ENCODE measurements around the gene PDLIM5.
"Not testable (repeated sequence)": the region's sequence is repeated elsewhere in the genome, so short reads cannot be mapped to it uniquely, and the experiment has no call there.

PDLIM5 gene

GRCh38 chr4:94463771-94464170, 12.0 kb downstream of the PDLIM5 start:
- DNase-seq = no peak

- DNase-seq = no peak
Observed at GRCh38 chr4:94466371-94466770, 14.6 kb downstream of the PDLIM5 start.

- no peak for DNase-seq
Observed at GRCh38 chr4:94466923-94467322, 15.2 kb downstream of the PDLIM5 start.

- no peak for DNase-seq
Observed at GRCh38 chr4:94468093-94468769, 16.5 kb downstream of the PDLIM5 start.

GRCh38 chr4:94469221-94469784, 17.6 kb downstream of the PDLIM5 start:
- DNase-seq = no peak

- DNase-seq = no peak
Observed at GRCh38 chr4:94470132-94470531, 18.4 kb downstream of the PDLIM5 start.

- DNase-seq = not testable (repeated sequence)
Observed at GRCh38 chr4:94470782-94471181, 19.0 kb downstream of the PDLIM5 start.

GRCh38 chr4:94472056-94472826, 20.5 kb downstream of the PDLIM5 start:
- DNase-seq = no peak

GRCh38 chr4:94475050-94475449, 23.3 kb downstream of the PDLIM5 start:
- DNase-seq = no peak

- DNase-seq = no peak
Observed at GRCh38 chr4:94475794-94476193, 24.1 kb downstream of the PDLIM5 start.

- no peak for DNase-seq
Observed at GRCh38 chr4:94477227-94477626, 25.5 kb downstream of the PDLIM5 start.

- not testable (repeated sequence) for DNase-seq
Observed at GRCh38 chr4:94478805-94479204, 27.1 kb downstream of the PDLIM5 start.

- no peak for DNase-seq
Observed at GRCh38 chr4:94479358-94480141, 27.8 kb downstream of the PDLIM5 start.

GRCh38 chr4:94480362-94480951, 28.7 kb downstream of the PDLIM5 start:
- DNase-seq = no peak

- no peak for DNase-seq
Observed at GRCh38 chr4:94483895-94484294, 32.2 kb downstream of the PDLIM5 start.

GRCh38 chr4:94484818-94485217, 33.1 kb downstream of the PDLIM5 start:
- no peak for DNase-seq

GRCh38 chr4:94486372-94486801, 34.6 kb downstream of the PDLIM5 start:
- DNase-seq = no peak

- no peak for DNase-seq
Observed at GRCh38 chr4:94488670-94489069, 36.9 kb downstream of the PDLIM5 start.

- DNase-seq = no peak
Observed at GRCh38 chr4:94489098-94489497, 37.4 kb downstream of the PDLIM5 start.

GRCh38 chr4:94490437-94490836, 38.7 kb downstream of the PDLIM5 start:
- no peak for DNase-seq

GRCh38 chr4:94491322-94491721, 39.6 kb downstream of the PDLIM5 start:
- DNase-seq = no peak

- no peak for DNase-seq
Observed at GRCh38 chr4:94495408-94495807, 43.7 kb downstream of the PDLIM5 start.

- DNase-seq = no peak
Observed at GRCh38 chr4:94497690-94498089, 45.9 kb downstream of the PDLIM5 start.
